BLaER1 treated with 17β-estradiol and CSF1 and Interleukin-3, amounts not matched to agents 10 nM and 100 nM (cell line): ENCODE results near the gene USO1.

Source experiments
- H3K27ac ChIP-seq, 11 experiments: shearing (Covaris generic); formaldehyde crosslinking; 2 replicates each; pipeline ENCODE4 v1.8.1; 2022
- H3K27me3 ChIP-seq, 11 experiments: shearing (Covaris generic); formaldehyde crosslinking; 2 replicates each; pipeline ENCODE4 v1.8.1; 2022
- H3K36me3 ChIP-seq, 11 experiments: shearing (Covaris generic); formaldehyde crosslinking; 2 replicates each; pipeline ENCODE4 v1.8.1; 2022
- H3K4me1 ChIP-seq, 10 experiments: shearing (Covaris generic); formaldehyde crosslinking; 2 replicates each; pipeline ENCODE4 v1.8.1; 2022
- H3K4me2 ChIP-seq, 11 experiments: shearing (Covaris generic); formaldehyde crosslinking; 2 replicates each; pipeline ENCODE4 v1.8.1; 2022
- H3K4me3 ChIP-seq, 10 experiments: shearing (Covaris generic); formaldehyde crosslinking; 2 replicates each; pipeline ENCODE4 v1.8.1; 2022
- H3K9ac ChIP-seq, 11 experiments: shearing (Covaris generic); formaldehyde crosslinking; 2 replicates each; pipeline ENCODE4 v1.8.1; 2022
- H3K9me3 ChIP-seq, 11 experiments: shearing (Covaris generic); formaldehyde crosslinking; replicated peaks in 1 of 11; 2 replicates each; pipeline ENCODE4 v1.8.1; 2022
- H4K20me1 ChIP-seq, 11 experiments: shearing (Covaris generic); formaldehyde crosslinking; 2 replicates each; pipeline ENCODE4 v1.8.1; 2022
- Cebpa-rat ChIP-seq, 11 experiments: shearing (Covaris generic); IDR thresholded peaks; 2 replicates each; pipeline ENCODE4 v1.8.1; 2022

USO1 gene

GRCh38 chr4:75735525-75735924 lies 11.1 kb downstream of the USO1 start:
- peaks cover 5 to 29% (median 19%) of the 10 kb centered on the region in 10 experiments; a peak in 17 of 20 replicates for H3K4me1 ChIP-seq
- H3K4me2 ChIP-seq: no peak overlapping the region
- no peak for TF ChIP-seq Cebpa-rat (IDR thresholded peaks at IDR 0.05)
- peaks cover 25 to 62% (median 42%) of the 10 kb centered on the region in 11 experiments; a peak in 21 of 22 replicates for H3K36me3 ChIP-seq
- no peaks in the 10 kb centered on the region for H3K27me3 ChIP-seq
- peaks cover 15 to 37% (median 26%) of the 10 kb centered on the region in 11 experiments for H3K9me3 ChIP-seq
- no peak overlapping the region for H3K4me3 ChIP-seq
- peaks cover 0 to 44% (median 0%) of the 10 kb centered on the region in 11 experiments; a peak in 7 of 22 replicates for H4K20me1 ChIP-seq
- no peak overlapping the region for H3K9ac ChIP-seq
- no peak overlapping the region for H3K27ac ChIP-seq

- no peak overlapping the region; a peak in 1 of 22 replicates for H3K27ac ChIP-seq
- H3K27me3 ChIP-seq: no peaks in the 10 kb centered on the region
- no peak for TF ChIP-seq Cebpa-rat (IDR thresholded peaks at IDR 0.05)
- H3K4me2 ChIP-seq: no peak overlapping the region; a peak in 1 of 22 replicates
- H4K20me1 ChIP-seq: peaks cover 0 to 51% (median 0%) of the 10 kb centered on the region in 11 experiments; a peak in 6 of 22 replicates
- H3K4me1 ChIP-seq: peaks cover 5 to 29% (median 19%) of the 10 kb centered on the region in 10 experiments; a peak in 17 of 20 replicates
- no peak overlapping the region for H3K9ac ChIP-seq
- H3K9me3 ChIP-seq: peaks cover 15 to 37% (median 26%) of the 10 kb centered on the region in 11 experiments
- H3K4me3 ChIP-seq: no peak overlapping the region
- peaks cover 28 to 71% (median 45%) of the 10 kb centered on the region in 11 experiments; a peak in 21 of 22 replicates for H3K36me3 ChIP-seq
These were observed 12.5 kb downstream of the USO1 start for GRCh38 chr4:75736862-75737261.

- no peak overlapping the region for H3K4me3 ChIP-seq
- no peak for TF ChIP-seq Cebpa-rat (IDR thresholded peaks at IDR 0.05)
- H3K4me2 ChIP-seq: no peak overlapping the region
- peaks cover 0 to 56% (median 0%) of the 10 kb centered on the region in 11 experiments; a peak in 6 of 22 replicates for H4K20me1 ChIP-seq
- H3K27me3 ChIP-seq: no peaks in the 10 kb centered on the region
- H3K9ac ChIP-seq: no peak overlapping the region
- no peak overlapping the region; a peak in 1 of 22 replicates for H3K27ac ChIP-seq
- peaks cover 15 to 31% (median 23%) of the 10 kb centered on the region in 11 experiments for H3K9me3 ChIP-seq
- peaks cover 28 to 72% (median 48%) of the 10 kb centered on the region in 11 experiments; a peak in 21 of 22 replicates for H3K36me3 ChIP-seq
- peaks cover 5 to 29% (median 19%) of the 10 kb centered on the region in 10 experiments; a peak in 17 of 20 replicates for H3K4me1 ChIP-seq
These were observed 13.0 kb downstream of the USO1 start for GRCh38 chr4:75737398-75737797.

GRCh38 chr4:75741027-75741426 lies 16.6 kb downstream of the USO1 start:
- H4K20me1 ChIP-seq: peaks cover 0 to 73% (median 0%) of the 10 kb centered on the region in 11 experiments; a peak in 6 of 22 replicates

GRCh38 chr4:75742451-75742850 lies 18.1 kb downstream of the USO1 start:
- H3K4me2 ChIP-seq: no peak overlapping the region
- peaks cover 0 to 74% (median 0%) of the 10 kb centered on the region in 11 experiments; a peak in 7 of 22 replicates for H4K20me1 ChIP-seq
- H3K9ac ChIP-seq: no peak overlapping the region
- H3K36me3 ChIP-seq: peaks cover 10 to 53% (median 31%) of the 10 kb centered on the region in 11 experiments; a peak in 19 of 22 replicates
- no peak for TF ChIP-seq Cebpa-rat (IDR thresholded peaks at IDR 0.05)
- H3K4me1 ChIP-seq: peaks cover 14 to 55% (median 32%) of the 10 kb centered on the region in 10 experiments
- H3K27ac ChIP-seq: no peak overlapping the region
- H3K9me3 ChIP-seq: 0 out of 22 replicates have a peak, but pooled peaks cover 0 to 7% (median 0%) of the 10 kb centered on the region in 11 experiments
- no peak overlapping the region for H3K4me3 ChIP-seq
- H3K27me3 ChIP-seq: no peaks in the 10 kb centered on the region

More at GRCh38 chr4:75741027-75741426, 16.6 kb downstream of the USO1 start:
- Histone ChIP-seq H3K27ac (no peak overlapping the region), H3K9me3 (0 out of 22 replicates have a peak, but pooled peaks cover 0 to 7% (median 0%) of the 10 kb centered on the region in 11 experiments), H3K27me3 (no peaks in the 10 kb centered on the region), H3K36me3 (peaks cover 10 to 58% (median 35%) of the 10 kb centered on the region in 11 experiments; a peak in 20 of 22 replicates), H3K4me3 (no peak overlapping the region), H3K4me1 (peaks cover 14 to 62% (median 31%) of the 10 kb centered on the region in 10 experiments), H3K4me2 (no peak overlapping the region), H3K9ac (no peak overlapping the region)
- no peak for TF ChIP-seq Cebpa-rat (IDR thresholded peaks at IDR 0.05)

- peaks cover 0 to 77% (median 0%) of the 10 kb centered on the region in 11 experiments; a peak in 7 of 22 replicates for H4K20me1 ChIP-seq
- no peaks in the 10 kb centered on the region for H3K27me3 ChIP-seq
- peak in 3 of 11 experiments; percentile 11 to 39 (median 39); a peak in 3 of 22 replicates for TF ChIP-seq Cebpa-rat (IDR thresholded peaks at IDR 0.05)
- 0 out of 20 replicates have a peak overlapping the region, but pooled peaks of 1 of the 10 experiments have one; percentile 35 for H3K4me3 ChIP-seq
- peak overlapping the region in 10 of 11 experiments; percentile 5 to 81 (median 62); a peak in 19 of 22 replicates for H3K4me2 ChIP-seq
- H3K4me1 ChIP-seq: peaks cover 0 to 40% (median 24%) of the 10 kb centered on the region in 10 experiments; a peak in 18 of 20 replicates
- H3K9ac ChIP-seq: peak overlapping the region in 7 of 11 experiments; percentile 1 to 58 (median 42); a peak in 9 of 22 replicates
- peaks cover 13 to 47% (median 31%) of the 10 kb centered on the region in 11 experiments; a peak in 18 of 22 replicates for H3K36me3 ChIP-seq
- H3K9me3 ChIP-seq: 0 out of 22 replicates have a peak, but pooled peaks cover 0 to 7% (median 0%) of the 10 kb centered on the region in 11 experiments
- H3K27ac ChIP-seq: peak overlapping the region; percentile 11 to 81 (median 59); a peak in 19 of 22 replicates
These were observed 20.8 kb downstream of the USO1 start for GRCh38 chr4:75745161-75745560.

- Histone ChIP-seq H3K9me3 (0 out of 22 replicates have a peak, but pooled peaks cover 0 to 7% (median 0%) of the 10 kb centered on the region in 11 experiments), H3K27ac (peak overlapping the region in 10 of 11 experiments; percentile 38 to 81 (median 60); a peak in 18 of 22 replicates), H3K4me1 (peaks cover 0 to 40% (median 23%) of the 10 kb centered on the region in 10 experiments; a peak in 18 of 20 replicates), H3K4me2 (peak overlapping the region in 10 of 11 experiments; percentile 5 to 81 (median 62); a peak in 18 of 22 replicates), H4K20me1 (peaks cover 0 to 77% (median 0%) of the 10 kb centered on the region in 11 experiments; a peak in 5 of 22 replicates), H3K27me3 (no peaks in the 10 kb centered on the region), H3K4me3 (peak overlapping the region in 1 of 10 experiments; percentile 35; a peak in 1 of 20 replicates), H3K36me3 (peaks cover 13 to 48% (median 28%) of the 10 kb centered on the region in 11 experiments; a peak in 18 of 22 replicates), H3K9ac (peak overlapping the region in 7 of 11 experiments; percentile 1 to 58 (median 42); a peak in 7 of 22 replicates)
- no peak for TF ChIP-seq Cebpa-rat (IDR thresholded peaks at IDR 0.05)
These were observed 21.4 kb downstream of the USO1 start for GRCh38 chr4:75745721-75746199.

- TF ChIP-seq Cebpa-rat (IDR thresholded peaks at IDR 0.05): no peak
- H3K4me3 ChIP-seq: no peak overlapping the region
These were observed 28.3 kb downstream of the USO1 start for GRCh38 chr4:75752637-75753036.

More at GRCh38 chr4:75752637-75753036, 28.3 kb downstream of the USO1 start:
- Histone ChIP-seq H4K20me1 (peaks cover 0 to 39% (median 0%) of the 10 kb centered on the region in 11 experiments; a peak in 3 of 22 replicates), H3K9me3 (peaks cover 9 to 35% (median 27%) of the 10 kb centered on the region in 11 experiments; a peak in 20 of 22 replicates), H3K36me3 (peaks cover 37 to 79% (median 47%) of the 10 kb centered on the region in 11 experiments), H3K4me2 (no peak overlapping the region), H3K4me1 (peaks cover 4 to 25% (median 14%) of the 10 kb centered on the region in 10 experiments; a peak in 13 of 20 replicates), H3K27ac (no peak overlapping the region), H3K27me3 (no peaks in the 10 kb centered on the region), H3K9ac (no peak overlapping the region)
